OCI-LY7 (cell line): ENCODE results near the gene TMEM45B. TPM values are rescaled to one million over a fixed set of nuclear protein-coding genes. Genes with fewer than 3 reads are reported as not detected.
"Not testable (repeated sequence)": the region's sequence is repeated elsewhere in the genome, so short reads cannot be mapped to it uniquely, and the experiment has no call there.

Source experiments
- BruUV-seq: library from RNA; stranded (reverse); fragments of 400-500 nt; replicated peaks from 2 replicates; lab custom pipeline; 2021; lab: Mats Ljungman, UMichigan
- CTCF ChIA-PET: fragments of 300-600 bp; sonication (Branson Sonifier 250); formaldehyde crosslinking; loops from one replicate; lab custom pipeline; 2022; ENCODE audit warnings: antibody characterized with exemption; ENCODE audit not compliant: unreplicated experiment; lab: Charles Lee
- POLR2A ChIA-PET: fragments of 300-600 bp; sonication (Branson Sonifier 250); formaldehyde crosslinking; loops from one replicate; lab custom pipeline; 2022; ENCODE audit warnings: antibody characterized with exemption; lab: Charles Lee
- DNase-seq: peaks from one replicate; pipeline ENCODE4 v3.0.0-alpha.2; 2015; ENCODE audit warnings: low spot score
- H2AFZ ChIP-seq: fragments of 200-600 bp; sonication (generic), shearing (Covaris generic); 2 replicates; pipeline ENCODE4 v1.6.1; 2014; ENCODE audit warnings: mild to moderate bottlenecking, antibody characterized with exemption, low read length, moderate library complexity
- H3K27ac ChIP-seq: fragments of 200-600 bp; sonication (generic); 2 replicates; pipeline ENCODE4 v1.5.1; 2014; ENCODE audit warnings: mixed run types, low read depth, mild to moderate bottlenecking, moderate library complexity, low read length, inconsistent platforms; ENCODE audit not compliant: poor library complexity, severe bottlenecking
- H3K36me3 ChIP-seq: fragments of 200-600 bp; sonication (generic); 2 replicates; pipeline ENCODE4 v1.6.1; 2014; ENCODE audit warnings: mild to moderate bottlenecking, antibody characterized with exemption, low read length, moderate library complexity, mixed read lengths; ENCODE audit not compliant: insufficient read depth
- H3K4me1 ChIP-seq: fragments of 200-600 bp; sonication (generic); 2 replicates; pipeline ENCODE4 v1.5.1; 2014; ENCODE audit warnings: mild to moderate bottlenecking, low read length; ENCODE audit not compliant: insufficient read depth, poor library complexity, severe bottlenecking
- H3K4me2 ChIP-seq: fragments of 200-600 bp; sonication (generic); 2 replicates; pipeline ENCODE4 v1.6.1; 2014; ENCODE audit warnings: mild to moderate bottlenecking, low read length
- H3K4me3 ChIP-seq: fragments of 200-600 bp; sonication (generic); 2 replicates; pipeline ENCODE4 v1.5.1; 2014; ENCODE audit warnings: mild to moderate bottlenecking, low read depth, low read length; ENCODE audit not compliant: poor library complexity, severe bottlenecking
- H3K79me2 ChIP-seq: fragments of 200-600 bp; sonication (generic); 2 replicates; pipeline ENCODE4 v1.6.1; 2016; ENCODE audit warnings: low read depth, mild to moderate bottlenecking, low read length, moderate library complexity, mixed read lengths; ENCODE audit not compliant: insufficient read depth
- H3K9me2 ChIP-seq: fragments of 200-600 bp; sonication (generic); 2 replicates; pipeline ENCODE4 v1.6.1; 2016; ENCODE audit warnings: mild to moderate bottlenecking, low read length, mixed read lengths; ENCODE audit not compliant: insufficient read depth
- H3K9me3 ChIP-seq: fragments of 200-600 bp; sonication (generic); 2 replicates; pipeline ENCODE4 v1.6.1; 2014; ENCODE audit warnings: mild to moderate bottlenecking, mixed run types, low read length, mixed read lengths
- H4K20me1 ChIP-seq: fragments of 200-600 bp; sonication (generic); 2 replicates; pipeline ENCODE4 v1.6.1; 2014; ENCODE audit warnings: mild to moderate bottlenecking, antibody characterized with exemption, low read length, moderate library complexity, mixed read lengths; ENCODE audit not compliant: insufficient read depth
- EZH2phosphoT487 ChIP-seq: fragments of 200-600 bp; sonication (generic); IDR thresholded peaks from 2 replicates; pipeline ENCODE4 v1.6.1; 2018; ENCODE audit warnings: low read depth, borderline replicate concordance, mild to moderate bottlenecking, mixed run types, antibody characterized with exemption, low read length, moderate library complexity, mixed read lengths
- intact Hi-C: fragments of 100-400 bp; cut with micrococcal nuclease; formaldehyde crosslinking; loops from one replicate; pipeline ENCODE4 v1.10.0; 2022; ENCODE audit not compliant: unreplicated experiment
- total RNA-seq, 2 experiments: library from RNA; depleted of rRNA in 1 of 2; stranded (reverse); fragments of >200 nt in 1 of 2; shearing (Covaris generic) in 1 of 2; gene quantifications; 2 replicates each; pipeline ENCODE4 v1.2.3, GENCODE V29; 2014 to 2022
- TF ChIP-seq, protein P1 (sequence below): fragments of 200-600 bp; sonication (generic); conservative IDR thresholded peaks from 2 replicates; pipeline ENCODE4 v1.5.1; 2014; ENCODE audit warnings: mild to moderate bottlenecking, antibody characterized with exemption, low read length, moderate library complexity, mixed read lengths

TMEM45B gene
- total RNA-seq, 2 experiments from 2014 or later: not detected

DNA sequence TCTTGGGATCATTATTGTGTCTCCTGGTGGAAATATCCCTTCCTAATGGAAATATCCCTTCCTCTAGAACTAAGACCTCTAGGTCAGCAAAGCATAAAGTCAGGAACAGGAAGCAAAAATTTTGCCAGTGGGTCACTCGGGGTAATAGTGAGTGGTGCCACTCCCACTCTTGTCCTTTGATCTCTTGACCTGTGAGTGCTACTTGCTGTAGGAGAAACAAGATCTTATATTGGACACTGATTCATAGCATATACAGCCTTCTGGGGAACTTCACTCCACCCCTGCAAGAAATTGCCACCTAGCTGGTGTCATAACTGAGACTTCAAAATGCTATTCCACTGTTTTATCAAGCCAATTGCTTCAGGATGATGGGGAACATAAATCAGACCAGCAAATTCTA, 44.7 kb upstream of the TMEM45B start:
- intact Hi-C loops: no loop called here
- no TSS peak for BruUV-seq
- Histone ChIP-seq H2AFZ (no peak overlapping the region), H3K79me2 (no peaks in the 10 kb centered on the region), H3K36me3 (no peaks in the 10 kb centered on the region), H4K20me1 (no peaks in the 10 kb centered on the region), H3K27ac (no peak overlapping the region), H3K9me3 (no peaks in the 10 kb centered on the region), H3K4me3 (no peak overlapping the region), H3K4me1 (no peaks in the 10 kb centered on the region), H3K4me2 (no peak overlapping the region), H3K9me2 (no peaks in the 10 kb centered on the region)
- ChIA-PET POLR2A (interaction anchor here (0.6 kb wide), 1 partner anchor 468 kb away, joined by 3 read pairs; no protein-coding TSS in a partner anchor), CTCF (no interaction called here)
- no peak for DNase-seq
- TF ChIP-seq, protein P1, sequence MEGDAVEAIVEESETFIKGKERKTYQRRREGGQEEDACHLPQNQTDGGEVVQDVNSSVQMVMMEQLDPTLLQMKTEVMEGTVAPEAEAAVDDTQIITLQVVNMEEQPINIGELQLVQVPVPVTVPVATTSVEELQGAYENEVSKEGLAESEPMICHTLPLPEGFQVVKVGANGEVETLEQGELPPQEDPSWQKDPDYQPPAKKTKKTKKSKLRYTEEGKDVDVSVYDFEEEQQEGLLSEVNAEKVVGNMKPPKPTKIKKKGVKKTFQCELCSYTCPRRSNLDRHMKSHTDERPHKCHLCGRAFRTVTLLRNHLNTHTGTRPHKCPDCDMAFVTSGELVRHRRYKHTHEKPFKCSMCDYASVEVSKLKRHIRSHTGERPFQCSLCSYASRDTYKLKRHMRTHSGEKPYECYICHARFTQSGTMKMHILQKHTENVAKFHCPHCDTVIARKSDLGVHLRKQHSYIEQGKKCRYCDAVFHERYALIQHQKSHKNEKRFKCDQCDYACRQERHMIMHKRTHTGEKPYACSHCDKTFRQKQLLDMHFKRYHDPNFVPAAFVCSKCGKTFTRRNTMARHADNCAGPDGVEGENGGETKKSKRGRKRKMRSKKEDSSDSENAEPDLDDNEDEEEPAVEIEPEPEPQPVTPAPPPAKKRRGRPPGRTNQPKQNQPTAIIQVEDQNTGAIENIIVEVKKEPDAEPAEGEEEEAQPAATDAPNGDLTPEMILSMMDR: no peak
- TF ChIP-seq EZH2phosphoT487: no peak

DNA sequence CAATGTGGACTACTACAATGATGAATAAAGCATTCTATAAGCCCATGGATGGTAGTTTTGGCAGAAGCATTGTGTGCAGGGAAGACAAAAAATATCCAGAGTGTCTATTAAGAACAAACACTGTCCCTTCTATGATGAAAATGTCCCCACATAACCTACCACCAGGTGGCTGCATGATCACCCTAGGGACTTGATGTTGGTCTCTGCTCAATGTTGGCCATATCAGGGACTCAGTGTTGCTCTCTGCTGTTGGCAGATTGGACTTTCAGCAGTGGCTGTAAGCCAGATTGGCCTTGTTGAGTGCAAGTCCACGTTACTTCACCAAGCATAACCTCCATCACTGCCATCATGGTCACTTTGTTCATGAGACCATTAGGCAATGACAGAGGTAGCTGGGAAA, 44.2 kb upstream of the TMEM45B start:
- H3K79me2 ChIP-seq, H2AFZ ChIP-seq, H3K9me2 ChIP-seq, H3K4me1 ChIP-seq, H3K27ac ChIP-seq, H3K4me2 ChIP-seq, BruUV-seq, H3K4me3 ChIP-seq, H4K20me1 ChIP-seq, CTCF ChIA-PET, intact Hi-C loops, H3K36me3 ChIP-seq, H3K9me3 ChIP-seq: not testable (repeated sequence)
- DNase-seq: peak; percentile 7
- POLR2A ChIA-PET: interaction anchor here (0.6 kb wide), 1 partner anchor 467 kb away, joined by 3 read pairs; no protein-coding TSS in a partner anchor
- TF ChIP-seq, protein P1: peak; percentile 30

DNA sequence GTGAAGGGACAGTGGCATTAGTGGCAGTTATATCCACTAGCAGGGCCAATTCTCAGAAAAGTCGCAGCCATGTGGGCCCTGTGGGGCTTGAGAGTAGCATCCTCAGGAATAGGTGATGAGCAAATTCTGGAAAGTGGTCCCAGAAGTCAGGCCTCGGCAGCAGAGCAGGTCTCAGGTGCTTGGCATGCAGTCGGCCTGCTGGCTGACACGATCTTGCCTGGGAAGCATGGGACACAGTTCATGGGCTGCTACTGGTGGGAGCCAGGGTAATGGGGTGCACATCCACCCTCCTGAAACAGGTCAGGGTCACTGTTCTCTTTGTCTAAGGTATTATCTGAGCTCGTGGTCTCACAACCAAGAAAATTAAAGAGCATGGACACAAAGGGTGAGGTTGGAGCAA, 36.8 kb upstream of the TMEM45B start:
- Histone ChIP-seq H3K4me2 (no peak overlapping the region), H3K79me2 (no peaks in the 10 kb centered on the region), H3K9me3 (no peaks in the 10 kb centered on the region), H3K4me3 (no peak overlapping the region), H3K9me2 (no peaks in the 10 kb centered on the region), H3K27ac (no peak overlapping the region), H3K36me3 (no peaks in the 10 kb centered on the region), H2AFZ (no peak overlapping the region), H3K4me1 (no peaks in the 10 kb centered on the region), H4K20me1 (no peaks in the 10 kb centered on the region)
- no TSS peak for BruUV-seq
- TF ChIP-seq EZH2phosphoT487: no peak
- TF ChIP-seq, protein P1: no peak
- ChIA-PET POLR2A (no interaction called here), CTCF (no interaction called here)
- DNase-seq: no peak
- intact Hi-C loops: no loop called here
